GM12872 (cell line): ENCODE measurements around the gene TBK1.

Experiments used
- CTCF ChIP-seq: IDR thresholded peaks from 3 replicates; pipeline ENCODE4 v1.5.1; 2011; ENCODE audit warnings: low read depth, mild to moderate bottlenecking, low read length, moderate library complexity; ENCODE audit not compliant: insufficient read depth

Gene TBK1

GRCh38 chr12:64451687-64452558 lies at the start of gene TBK1:
TSS of gene TBK1 (plus strand) at chr12:64452120. CDS start at chr12:64455871, 3,751 bp downstream.
- 0 out of 3 replicates have a peak, but pooled peaks have one; percentile 4 for TF ChIP-seq CTCF

GRCh38 chr12:64402181-64402580 lies 49.7 kb upstream of the TBK1 start:
- TF ChIP-seq CTCF: no peak

GRCh38 chr12:64403707-64404469 lies 48.0 kb upstream of the TBK1 start, which contains the start of gene XPOT:
TSS of gene XPOT (plus strand) at chr12:64404392. CDS start at chr12:64410036, 5,644 bp downstream.
- TF ChIP-seq CTCF: no peak

GRCh38 chr12:64404470-64405256 lies 47.3 kb upstream of the TBK1 start:
- TF ChIP-seq CTCF: no peak

GRCh38 chr12:64407342-64408223 lies 44.3 kb upstream of the TBK1 start:
- no peak for TF ChIP-seq CTCF

GRCh38 chr12:64411427-64411826 lies 40.5 kb upstream of the TBK1 start:
- no peak for TF ChIP-seq CTCF
